ENCODE results near the gene NDUFV2.
A peak's percentile ranks its signal among the peaks of the same experiment; 100 is the strongest.

Gene NDUFV2

DNA sequence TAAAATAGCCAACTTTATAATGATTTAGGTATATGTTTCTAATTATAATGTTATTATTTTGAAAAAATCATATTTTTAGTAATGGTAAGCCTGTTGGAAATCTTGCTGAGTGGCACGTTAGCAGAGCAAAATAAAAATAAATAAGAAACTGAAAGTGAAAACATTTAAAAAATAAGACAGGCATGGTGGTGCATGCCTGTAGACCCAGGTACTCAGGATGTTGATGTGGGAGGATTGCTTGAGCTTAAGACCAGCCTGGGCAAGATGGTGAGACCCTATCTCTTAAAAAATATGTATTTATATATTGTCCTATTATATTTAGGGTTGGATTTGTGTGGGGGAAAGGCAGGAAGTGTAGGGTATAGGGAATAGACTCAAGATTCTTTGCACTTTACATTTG is 18.3 kb downstream of the NDUFV2 start:
- DNase-seq = no peak

DNA sequence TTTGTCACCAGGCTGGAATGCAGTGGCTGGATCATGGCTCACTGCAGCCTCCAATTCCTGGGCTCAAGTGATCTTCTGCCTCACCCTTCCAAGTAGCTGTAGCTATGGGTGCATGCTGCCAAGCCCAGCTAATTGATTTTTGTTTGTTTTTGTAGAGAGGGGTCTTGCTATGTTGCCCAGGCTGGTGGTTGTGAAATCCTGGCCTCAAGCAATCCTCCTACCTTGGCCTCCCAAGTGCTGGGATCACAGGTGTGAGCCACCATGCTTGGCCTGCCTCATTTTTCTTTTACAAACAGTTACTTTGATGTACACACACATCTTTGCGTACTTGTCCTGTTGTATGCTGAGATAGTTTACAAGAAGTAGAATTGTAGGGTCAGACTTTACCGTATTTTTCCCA is 21.0 kb downstream of the NDUFV2 start:
- DNase-seq = no peak

DNA sequence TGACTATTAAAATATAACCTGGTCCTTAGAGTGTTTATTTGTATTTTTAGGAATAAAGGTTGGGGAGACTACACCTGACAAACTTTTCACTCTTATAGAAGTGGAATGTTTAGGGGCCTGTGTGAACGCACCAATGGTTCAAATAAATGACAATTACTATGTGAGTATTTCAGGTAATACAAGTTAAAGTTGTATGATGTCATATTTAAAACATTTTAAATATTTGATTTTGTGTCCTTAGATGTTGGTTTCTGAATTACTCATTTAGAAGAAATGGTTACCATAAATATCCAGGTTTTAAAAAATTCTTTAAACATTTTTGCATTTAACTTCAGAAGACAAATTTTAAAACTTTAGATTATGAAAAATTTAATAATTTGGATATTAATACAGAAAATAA is 22.3 kb downstream of the NDUFV2 start:
- DNase-seq = no peak

DNA sequence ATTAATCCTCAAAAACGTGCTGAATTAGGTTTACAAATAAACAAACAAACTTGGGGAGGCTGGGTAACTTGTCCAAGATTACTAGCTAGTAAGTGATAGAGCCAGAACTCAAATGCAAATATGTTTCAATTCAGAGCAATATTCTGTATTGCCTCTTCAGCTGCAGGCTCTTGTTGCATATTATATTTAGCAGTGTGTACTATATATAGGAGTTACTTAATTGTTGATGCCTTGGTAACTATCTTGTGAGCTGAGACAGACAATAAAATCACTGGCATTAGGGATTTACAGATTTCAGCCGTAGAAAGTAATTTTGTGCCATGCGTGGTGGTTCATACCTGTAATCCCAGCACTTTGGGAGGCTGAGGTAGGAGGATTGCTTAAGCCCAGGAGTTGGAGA is 23.8 kb downstream of the NDUFV2 start:
- no peak for DNase-seq

DNA sequence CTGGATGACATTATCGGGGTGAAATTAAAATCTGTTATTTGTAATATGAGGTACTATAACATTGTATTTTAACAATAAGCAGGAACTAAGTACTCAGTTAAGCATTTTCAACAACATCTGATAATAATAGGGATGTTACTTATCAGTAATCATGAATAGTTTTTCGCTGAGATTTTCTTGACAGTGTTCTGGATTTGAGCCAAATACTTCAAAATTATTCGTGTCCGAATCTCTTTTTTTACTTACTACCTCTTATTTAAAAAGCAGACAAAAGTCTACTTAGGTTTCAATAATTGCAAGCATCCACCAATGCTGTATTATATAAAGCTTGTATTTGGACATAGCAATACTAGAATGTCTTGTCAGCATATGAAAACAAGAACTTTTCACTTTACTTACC is 27.7 kb downstream of the NDUFV2 start:
- DNase-seq = no peak

DNA sequence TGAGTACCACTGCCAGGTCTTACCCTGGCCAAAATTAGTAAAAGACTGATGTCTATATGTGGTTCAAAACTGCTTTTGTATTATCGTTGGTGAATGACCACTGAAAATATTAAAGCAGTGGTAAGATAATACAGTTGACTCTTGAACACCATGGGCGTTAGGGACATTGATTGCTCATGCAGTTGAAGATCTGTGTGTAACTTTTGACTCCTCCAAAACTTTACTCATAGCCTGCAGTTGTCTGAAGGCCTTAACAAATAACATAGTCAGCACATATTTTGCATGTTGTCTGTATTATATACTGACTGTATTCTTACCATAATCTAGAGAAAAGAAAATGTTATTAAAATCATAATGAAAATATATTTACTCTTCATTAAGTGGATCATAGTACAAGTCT is 28.3 kb downstream of the NDUFV2 start:
- DNase-seq = no peak

DNA sequence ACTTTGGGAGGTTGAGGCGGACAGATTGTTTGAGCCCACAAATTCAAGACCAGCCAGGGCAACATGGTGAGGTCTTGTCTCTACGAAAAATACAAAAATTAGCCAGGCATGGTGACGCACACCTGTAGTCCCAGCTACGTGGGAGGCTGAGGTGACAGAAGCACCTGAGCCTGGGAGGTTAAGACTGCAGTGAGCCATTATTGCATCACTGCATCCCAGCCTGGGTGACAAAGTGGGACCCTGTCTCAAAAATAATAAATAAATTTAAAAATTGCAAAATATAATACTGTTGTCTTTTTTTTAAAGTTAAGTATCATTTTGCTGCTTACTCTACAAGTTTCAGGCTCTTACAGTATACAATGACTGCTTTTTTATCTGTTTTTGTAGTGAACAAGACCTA is 30.1 kb downstream of the NDUFV2 start:
- DNase-seq = no peak

DNA sequence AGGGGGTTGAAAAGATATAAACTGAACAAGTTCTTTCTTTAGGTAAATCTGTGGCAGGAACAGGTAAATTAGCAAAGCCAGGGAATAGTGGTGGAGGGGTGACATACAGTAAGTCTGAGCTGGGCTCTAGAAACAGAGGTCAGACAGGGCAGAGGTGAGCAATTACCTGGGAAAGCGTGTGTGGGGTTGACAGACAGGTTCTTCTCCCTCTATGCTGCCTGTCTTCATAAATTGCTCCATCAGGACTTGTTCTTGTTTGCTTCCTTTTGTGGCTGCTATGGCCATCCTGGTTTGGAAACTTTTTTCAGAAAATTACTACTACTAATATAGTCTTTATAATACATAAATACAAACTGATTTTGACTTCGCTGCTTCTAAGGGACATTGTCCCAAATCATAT is 30.7 kb downstream of the NDUFV2 start:
- no peak for DNase-seq

DNA sequence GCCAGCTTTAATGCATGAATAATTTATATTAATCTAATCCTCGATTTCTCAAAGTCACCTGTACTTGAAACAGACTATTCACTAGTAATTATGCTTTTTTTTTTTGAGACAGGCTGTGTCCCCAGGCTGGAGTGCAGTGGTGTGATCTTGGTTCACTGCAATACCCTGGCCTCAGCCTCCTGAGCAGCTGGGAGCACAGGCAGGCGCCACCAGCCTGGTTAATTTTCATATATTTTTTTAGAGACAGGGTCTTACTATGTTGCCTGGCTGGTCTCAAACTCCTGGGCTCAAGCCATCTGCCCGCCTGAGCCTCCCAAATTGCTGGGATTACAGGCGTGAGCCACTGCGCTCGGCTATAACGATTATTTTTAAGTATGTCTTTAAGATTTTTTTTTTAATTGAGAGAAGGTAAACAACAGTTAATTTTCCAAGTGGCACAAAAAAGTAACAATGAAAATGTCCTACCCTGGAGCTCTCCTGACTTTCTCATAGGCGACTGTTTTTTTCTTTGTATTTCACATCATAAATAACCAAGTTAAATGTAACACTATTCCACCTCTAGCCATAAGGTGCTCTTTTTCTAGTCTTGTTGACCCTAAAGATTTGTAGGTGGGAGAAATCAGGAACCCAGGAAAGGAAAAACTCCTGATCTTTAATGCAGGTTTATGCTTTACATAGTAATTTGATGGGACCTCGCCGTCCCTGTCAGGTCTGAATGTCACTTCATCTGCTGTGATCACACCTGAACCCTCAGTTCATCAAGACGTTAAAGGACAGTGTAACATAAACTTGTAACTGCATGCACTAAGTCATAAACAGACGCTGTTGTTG is 32.8 kb downstream of the NDUFV2 start:
- DNase-seq = no peak

DNA sequence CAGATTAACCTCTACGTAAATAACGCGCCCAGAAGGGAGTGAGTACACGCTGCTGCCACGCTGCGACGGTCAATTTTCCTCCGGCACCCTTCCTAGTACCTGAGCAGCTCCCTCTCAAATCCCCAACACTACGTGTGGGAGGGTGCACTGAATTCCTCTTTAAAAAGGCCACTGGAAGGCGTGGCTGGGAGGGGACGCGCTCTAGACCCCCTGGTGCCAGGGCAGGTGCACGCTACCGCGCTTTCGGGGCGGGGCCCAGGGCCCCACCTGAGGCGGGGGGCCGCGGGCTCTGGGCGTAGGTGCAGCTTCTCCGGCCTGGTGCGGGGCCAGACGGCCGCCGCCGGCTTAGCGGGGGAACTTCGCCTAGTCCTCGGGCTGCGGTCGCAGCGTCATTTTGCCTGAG is 33.4 kb downstream of the NDUFV2 start:
- peak in 1 of 14 donors; percentile 54 for DNase-seq

DNA sequence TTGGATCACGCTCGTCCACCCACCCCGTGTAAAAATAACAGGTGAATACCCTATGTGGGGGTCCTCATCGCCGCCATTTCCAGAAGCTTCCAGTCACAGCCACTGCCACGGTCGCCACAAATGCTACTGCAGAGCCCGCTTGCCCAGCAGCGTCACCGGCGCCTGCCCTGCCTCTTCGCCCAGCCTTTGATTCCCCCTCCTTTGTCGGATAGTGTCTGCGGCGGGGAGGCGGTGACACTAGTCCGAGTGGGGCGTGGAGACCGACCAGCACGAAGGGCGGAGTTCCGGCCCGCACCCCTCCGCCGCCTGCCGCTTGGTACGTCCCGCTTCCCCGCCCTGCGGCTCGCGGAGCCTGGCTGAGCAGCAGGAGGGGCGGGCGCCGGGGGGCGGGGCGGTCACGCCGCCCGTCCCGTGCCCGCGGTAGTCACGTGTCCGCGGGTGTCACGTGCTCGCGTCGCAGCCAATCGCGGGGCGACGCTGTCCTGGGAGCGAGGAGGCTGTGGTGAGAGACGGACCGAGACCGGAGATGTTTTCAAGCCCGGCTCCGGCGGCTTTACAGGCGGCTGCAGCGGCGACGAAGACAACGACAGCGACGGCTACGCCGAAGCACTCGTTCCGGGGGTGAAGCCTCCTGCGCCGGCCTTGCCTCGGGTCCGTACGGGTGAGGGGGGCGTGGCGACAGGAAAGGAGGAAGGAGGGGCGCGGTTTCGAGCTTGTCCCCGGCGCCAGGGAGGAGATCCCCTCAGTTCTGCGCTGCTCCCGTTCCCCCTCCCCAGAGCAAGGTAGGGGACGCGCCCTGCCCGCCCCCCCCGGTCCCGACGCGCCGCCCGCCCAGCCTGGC is 34.0 kb downstream of the NDUFV2 start, which contains the start of gene ANKRD12:
Gene ANKRD12 (plus strand): TSS at position 467 of the 841 bp plus-strand sequence. CDS start 45,652 bp downstream, outside the sequence.
- DNase-seq = peak; percentile 79 to 98 (median 96)

DNA sequence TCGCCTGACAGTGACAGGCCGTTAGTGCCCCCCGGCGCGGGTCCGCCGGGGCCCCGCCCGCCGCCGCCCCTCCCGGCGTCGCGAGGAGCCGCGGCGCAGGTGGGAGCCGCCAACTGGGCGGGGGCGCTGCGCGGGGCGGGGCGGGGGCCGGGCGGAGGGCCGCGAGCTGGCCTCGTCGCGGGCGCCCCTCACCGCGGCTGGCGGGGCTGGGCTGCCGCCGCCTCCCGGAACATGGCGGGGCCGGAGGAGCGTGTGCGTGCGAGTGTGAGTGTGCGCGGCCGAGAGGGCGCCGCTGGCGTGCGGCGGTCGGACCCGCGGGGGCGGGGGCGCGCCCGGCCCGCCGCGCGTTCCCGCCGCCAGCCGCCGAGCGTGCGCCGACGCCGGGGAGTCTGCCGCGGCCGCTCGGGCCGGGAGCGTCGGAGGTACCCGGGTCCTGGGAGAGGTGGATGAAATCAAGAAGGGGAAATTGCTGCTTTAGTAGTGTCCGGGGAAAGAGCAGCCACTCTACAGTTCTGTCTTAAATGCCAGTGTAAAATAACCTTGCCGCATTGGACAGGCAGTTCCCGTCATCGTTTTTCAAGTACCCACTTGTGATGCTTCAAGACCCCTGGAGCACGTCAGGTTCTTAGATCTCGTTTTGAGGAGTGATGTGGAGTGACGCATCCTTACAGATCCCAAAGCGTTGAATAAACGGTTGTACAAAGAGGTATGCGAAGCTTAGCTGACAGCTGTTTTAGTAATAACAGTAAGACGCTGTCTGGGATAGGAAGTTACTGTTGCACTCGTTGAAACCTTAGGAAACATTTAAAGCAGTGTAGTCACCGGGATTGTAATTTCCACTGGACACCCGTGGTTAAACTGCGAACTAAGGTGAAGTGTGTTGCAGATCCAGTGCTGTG is 34.9 kb downstream of the NDUFV2 start:
- DNase-seq = peak in 12 of 14 donors; percentile 45 to 83 (median 71)

DNA sequence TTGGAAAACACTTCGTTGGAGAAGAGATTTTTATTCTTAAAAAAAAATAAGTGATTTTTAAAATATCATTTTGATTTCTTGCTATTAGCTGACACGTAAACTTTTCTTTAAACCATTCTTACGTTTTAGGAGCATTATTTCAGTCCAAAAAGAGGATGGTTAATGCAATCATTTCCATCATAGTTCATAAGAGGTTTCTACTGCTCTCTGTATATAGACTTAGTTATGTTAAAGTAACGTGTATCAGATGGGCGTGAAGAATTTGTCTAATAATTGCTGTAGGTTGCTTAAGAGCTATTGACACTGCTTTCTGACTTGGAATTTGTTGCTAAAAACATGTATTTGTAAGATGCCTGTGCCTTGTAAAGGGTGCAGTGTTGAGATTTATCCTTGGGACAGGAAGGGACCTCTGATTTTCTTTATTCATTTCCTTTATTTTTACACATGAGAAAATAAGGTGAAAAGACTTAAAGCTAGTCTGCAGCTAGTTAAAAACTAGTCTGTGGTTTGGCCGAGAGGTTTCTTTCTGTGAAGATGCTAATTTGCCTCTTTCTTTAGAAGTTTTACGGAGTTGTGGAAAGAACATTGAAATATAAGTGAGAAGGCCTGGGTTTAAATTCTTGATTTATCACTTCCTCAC is 37.0 kb downstream of the NDUFV2 start:
- no peak for DNase-seq

DNA sequence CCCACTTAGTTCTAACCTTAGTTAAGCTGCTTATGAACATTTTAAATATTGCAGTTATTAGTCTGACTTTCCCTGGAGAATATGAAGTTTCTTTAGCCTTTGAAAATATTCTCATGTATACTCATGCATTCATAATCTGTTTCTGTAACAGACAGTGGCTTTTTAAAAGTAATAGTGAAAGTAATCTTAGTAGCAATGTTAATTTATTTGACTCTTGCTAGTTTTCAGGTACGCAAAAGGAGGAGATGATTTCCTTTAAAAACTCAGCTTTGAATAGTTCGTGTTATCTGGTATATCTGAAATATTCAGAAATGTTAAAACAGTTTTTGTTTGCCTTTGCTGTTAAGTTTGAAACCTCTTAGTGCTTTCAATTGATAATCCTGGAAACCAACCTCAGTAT is 37.9 kb downstream of the NDUFV2 start:
- DNase-seq = no peak

DNA sequence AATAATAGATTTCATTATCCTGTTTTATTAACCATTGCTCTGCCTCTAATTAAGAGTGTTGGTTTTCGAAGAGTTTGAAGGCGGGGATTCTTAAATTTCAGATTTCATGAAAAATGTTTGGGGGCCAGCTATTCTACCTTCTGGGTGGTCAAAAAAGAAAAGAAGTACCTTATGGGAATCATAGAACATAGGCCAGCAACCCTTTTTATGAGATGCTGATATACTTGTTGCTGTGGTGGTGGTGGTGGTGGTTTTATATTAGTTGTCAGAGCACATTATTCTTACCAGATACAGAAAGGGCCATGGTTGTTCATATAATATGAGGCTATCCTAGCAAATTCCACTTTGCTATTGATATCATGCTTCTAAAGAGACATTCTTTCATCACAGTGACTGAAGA is 38.5 kb downstream of the NDUFV2 start:
- DNase-seq = no peak

DNA sequence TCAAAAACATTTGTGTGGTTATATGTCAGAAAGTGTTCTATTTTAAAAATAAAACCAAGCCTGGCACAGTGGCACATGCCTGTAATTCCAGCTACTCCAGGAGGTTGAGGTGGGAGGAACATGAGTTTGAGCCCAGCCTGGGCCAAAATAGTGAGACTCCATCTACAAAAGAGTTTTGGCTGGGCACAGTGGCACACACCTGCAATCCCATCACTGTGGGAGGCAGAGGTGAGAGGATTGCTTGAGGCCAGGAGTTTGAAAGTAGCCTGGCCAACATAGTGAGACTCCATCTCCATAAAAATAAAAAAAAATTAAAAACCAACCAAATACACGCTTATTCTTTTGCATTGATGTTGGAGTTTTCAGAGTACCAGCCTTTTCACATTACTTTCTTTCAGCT is 43.7 kb downstream of the NDUFV2 start:
- no peak for DNase-seq

DNA sequence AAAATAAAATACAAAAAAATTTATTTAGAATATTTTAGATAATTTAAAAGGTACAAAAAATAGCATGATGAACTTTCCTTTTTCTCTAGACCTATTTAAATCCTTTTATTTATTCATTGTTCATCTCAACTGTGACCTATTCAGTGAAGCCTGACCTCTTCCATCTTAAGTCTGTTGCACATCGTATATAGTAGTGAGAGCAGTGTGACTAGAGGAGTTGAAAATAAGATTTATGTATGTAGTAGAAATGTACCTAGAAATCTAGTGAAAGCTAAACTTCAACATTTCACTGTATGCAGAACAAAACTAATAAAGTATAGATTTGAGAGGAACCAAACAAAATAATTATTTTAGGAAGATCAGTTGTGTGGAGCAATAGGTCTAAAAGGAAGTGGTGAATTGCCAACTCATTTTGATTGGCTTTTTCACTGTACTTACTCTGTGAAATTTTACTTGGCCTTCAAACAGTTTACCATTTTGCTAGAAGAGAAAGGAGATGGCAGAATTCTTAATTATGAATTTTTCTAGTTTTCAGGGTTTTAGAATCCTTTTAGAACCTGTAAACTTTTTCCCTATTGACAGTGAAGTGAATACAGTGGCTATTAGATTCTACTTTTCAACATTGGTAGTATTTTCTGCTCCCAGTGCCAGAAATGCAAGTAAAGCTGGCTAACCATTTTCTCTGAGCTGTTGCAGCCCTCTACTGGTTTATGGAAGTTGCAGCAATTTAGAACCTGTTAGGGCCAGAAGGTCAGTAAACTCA is 45.1 kb downstream of the NDUFV2 start:
- peak in 2 of 14 donors; percentile 16 to 21 for DNase-seq

DNA sequence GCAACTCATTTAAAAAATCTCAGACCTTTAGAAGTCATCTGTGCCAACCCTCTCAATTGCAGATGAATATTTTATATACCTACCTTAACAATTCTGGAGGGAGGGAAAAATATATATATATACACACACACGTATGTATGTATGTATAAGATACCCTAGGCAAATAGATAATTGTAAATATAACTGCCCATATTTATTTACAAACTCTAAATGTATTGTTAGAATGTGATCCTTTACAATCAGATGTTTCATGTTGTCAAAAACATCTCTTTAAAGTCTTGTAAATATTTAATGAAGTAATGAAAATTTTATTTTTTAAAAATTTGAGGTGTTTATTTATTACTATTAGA is 45.7 kb downstream of the NDUFV2 start:
- DNase-seq = no peak

DNA sequence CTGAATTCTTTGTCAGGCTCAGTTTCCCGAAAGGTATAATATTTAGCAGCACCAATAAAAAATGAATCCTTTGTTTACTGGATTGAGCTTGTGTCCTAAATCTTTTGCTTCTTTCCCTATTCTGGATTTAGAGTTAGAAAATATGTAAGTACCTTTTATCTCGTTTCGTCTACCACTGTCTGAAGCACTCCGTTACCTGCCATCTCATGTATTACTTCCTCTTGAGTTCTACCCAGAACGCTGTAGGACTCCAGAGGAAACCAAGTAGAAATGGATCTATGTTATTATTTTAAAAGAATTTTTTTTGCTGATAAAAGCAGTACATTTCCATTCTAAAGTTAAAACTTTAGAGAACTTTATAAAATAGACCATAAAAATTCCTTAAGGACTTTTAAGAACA is 47.6 kb downstream of the NDUFV2 start:
- DNase-seq = no peak

DNA sequence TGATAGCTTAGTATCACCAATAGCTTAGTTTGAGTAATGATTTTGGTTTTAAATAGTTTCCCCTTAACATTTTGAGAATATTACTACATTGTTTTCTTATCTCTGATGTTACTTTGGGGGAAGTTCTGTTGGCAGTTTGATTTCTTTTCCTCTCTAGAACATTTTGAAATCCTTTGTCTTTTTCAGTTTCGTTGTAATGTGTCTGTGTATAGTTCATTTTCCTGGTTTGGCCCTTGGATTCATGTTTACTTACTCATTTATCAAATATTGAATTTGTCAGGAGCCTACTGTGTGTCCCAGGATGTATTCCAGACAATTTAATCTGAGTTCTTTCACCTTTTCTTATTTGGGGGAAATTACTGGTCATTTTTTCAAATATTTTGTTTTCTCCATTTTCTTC is 50.8 kb downstream of the NDUFV2 start:
- DNase-seq = no peak

DNA sequence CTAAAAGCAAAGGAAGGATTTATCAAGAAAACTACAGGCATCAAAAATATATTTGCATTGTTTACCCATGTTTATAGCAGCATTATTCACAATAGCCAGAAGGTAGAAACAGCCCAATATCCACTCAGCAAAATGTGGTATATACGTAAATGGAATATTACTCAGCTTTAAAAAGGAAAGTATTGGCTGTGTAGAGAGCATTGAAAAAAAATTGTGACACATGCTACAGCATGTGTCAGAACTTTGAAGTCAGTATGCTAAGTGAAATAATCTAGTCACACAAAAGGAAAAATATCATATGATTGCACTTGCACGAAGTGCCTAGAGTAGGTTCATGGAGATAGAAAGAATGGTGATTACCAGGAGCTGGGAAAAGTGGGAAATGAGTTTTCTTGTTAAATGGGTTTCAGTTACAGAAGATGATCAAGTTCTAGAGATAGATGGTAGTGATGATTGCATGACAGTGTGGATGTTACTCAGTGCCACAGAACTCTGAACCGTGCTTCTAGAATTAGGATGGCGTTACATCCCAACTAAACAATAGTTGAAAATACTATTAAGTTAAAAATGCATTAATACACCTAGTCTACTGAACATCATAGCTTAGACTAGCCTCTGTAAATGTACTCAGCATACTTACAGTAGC is 54.2 kb downstream of the NDUFV2 start:
- no peak for DNase-seq

Data from C1 segment of cervical spinal cord (tissue), 14 donors.